Activated CD4-positive, CD25-positive, alpha-beta regulatory T cell treated with anti-CD3 and anti-CD28 coated beads, Interleukin-2, amount 50 U/mL, for 24 hours (primary cell): ENCODE data around the gene DAZL.
A peak's percentile ranks its signal among the peaks of the same experiment; 100 is the strongest.

Experiments
- ATAC-seq, 2 donors: fragments of 150-1000 bp; cut with Tn5 transposase; one replicate each; pipeline ENCODE4 v1.10.0; 2021; ENCODE audit warnings: mild to moderate bottlenecking in 1 of 2, moderate library complexity in 1 of 2

Gene DAZL

DNA sequence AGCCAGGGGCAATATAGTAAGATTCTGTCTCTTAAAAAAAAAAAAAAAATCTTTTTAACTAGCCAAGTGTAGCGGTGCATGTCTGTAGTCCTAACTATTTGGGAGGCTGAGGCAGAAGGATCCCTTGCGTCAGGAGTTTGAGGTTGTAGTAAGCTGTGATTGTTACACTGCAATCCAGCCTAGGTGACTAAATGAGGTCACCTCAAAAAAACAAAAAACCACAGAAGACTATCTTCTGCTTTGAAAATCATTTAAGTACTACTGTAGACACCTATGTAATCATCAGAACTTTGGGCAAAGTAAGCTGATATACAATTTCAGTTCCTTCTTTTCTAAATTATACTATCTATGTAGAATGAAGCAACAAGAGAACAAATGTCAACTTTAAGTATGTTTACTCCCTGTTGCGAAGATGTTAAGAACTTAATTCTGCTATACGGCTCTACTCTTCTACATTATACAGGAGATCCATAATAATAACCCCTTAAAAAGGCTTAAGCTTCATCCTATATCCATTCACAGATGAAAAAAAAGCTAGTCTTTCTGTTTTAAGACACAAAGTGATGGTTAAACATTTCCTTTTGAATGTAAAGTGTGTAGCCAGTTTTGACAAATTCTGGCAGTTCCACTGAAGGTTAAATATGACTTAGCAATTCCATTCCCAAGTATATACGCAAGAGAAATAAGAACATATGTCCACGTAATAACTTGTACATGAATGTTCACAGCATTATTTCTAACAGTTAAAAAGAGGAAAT, 15.2 kb downstream of the DAZL start:
- ATAC-seq = peak; percentile 61 to 87

DNA sequence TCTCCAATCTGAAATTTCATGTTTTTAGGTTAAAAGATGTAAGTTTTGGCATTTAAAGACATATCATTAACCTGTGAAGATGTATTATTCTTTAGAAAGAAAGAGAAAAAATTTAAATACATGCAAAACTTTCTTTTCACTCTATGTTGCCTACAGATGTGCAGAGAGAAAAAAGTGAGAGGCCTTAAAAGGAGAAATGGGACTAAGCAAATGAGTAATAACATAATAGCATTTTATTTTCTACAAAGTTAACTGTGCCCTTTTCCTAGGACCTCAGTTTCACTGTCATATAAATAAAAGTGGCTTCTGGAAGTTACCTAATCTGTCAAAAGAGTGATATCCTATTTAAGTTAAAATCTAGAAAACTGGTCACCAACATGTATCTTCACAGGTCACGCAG, 16.1 kb downstream of the DAZL start:
- no peak for ATAC-seq

- ATAC-seq = no peak
Observed at GRCh38 chr3:16587681-16588060, 17.6 kb downstream of the DAZL start.

- ATAC-seq = peak in 1 of 2 donors; percentile 40
Observed at GRCh38 chr3:16587047-16587680, 18.1 kb downstream of the DAZL start.

DNA sequence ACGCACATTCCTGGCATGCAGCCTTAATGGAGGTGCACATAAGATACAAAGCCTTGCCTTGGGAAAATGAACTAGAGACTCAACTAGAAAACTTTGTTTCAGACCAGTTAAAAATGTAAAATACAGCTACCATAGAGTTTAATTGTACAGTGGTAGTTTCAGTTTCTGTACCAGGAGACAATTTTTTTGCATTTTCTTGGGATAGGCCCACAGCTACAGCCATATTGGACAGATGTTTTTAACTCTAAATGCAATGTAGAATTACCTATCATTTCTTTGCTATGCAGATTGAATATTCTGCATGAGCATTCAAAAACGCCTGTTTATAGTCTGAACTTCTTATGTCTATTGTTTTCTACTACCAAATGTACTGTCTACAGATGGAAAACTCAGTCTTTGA, 20.3 kb downstream of the DAZL start:
- ATAC-seq = no peak

GRCh38 chr3:16583551-16583950, 21.7 kb downstream of the DAZL start:
- no peak for ATAC-seq

DNA sequence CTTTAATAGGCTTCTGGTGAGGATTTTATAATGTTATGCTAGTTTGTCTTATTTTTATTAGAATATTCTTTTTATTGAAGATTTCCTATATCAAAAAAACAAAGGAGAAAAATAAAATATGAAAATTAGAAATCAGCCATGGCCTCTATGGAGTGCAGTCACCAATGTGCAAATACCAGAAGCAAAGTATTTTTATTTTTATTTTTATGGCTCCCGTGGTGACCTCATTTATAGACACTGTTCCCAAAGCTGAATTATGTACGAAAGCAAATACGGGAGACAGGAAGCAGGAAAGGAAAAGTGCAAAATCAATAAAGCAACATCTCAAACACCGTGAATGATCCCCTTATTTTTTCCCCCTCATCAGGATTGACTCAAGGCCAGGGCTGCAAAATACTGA, 35.1 kb downstream of the DAZL start:
- ATAC-seq = no peak

GRCh38 chr3:16568532-16568931, 36.7 kb downstream of the DAZL start:
- no peak for ATAC-seq

DNA sequence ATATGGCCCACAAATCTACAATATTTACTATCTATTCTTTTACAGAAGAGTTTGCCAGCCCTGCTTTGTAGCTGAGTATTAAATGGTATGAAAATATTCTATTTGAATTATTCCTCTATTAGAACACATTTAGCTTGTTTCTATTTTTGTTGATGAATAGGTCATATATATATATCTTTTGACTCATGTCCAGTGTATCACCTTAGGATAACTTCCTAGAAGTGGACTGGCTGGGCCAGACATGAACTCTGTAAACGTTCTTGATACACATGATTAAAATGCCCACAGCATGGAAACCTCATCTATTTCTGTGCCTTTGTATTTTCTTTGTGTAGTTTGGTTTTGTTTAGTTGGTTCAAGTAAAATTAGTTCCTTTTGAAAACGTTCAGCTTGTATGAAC, 37.1 kb downstream of the DAZL start:
- ATAC-seq = no peak

- no peak for ATAC-seq
Observed at GRCh38 chr3:16559653-16560365, 45.4 kb downstream of the DAZL start.

GRCh38 chr3:16554126-16554525, 51.1 kb downstream of the DAZL start:
- no peak for ATAC-seq

GRCh38 chr3:16552757-16553156, 52.5 kb downstream of the DAZL start:
- ATAC-seq = no peak

DNA sequence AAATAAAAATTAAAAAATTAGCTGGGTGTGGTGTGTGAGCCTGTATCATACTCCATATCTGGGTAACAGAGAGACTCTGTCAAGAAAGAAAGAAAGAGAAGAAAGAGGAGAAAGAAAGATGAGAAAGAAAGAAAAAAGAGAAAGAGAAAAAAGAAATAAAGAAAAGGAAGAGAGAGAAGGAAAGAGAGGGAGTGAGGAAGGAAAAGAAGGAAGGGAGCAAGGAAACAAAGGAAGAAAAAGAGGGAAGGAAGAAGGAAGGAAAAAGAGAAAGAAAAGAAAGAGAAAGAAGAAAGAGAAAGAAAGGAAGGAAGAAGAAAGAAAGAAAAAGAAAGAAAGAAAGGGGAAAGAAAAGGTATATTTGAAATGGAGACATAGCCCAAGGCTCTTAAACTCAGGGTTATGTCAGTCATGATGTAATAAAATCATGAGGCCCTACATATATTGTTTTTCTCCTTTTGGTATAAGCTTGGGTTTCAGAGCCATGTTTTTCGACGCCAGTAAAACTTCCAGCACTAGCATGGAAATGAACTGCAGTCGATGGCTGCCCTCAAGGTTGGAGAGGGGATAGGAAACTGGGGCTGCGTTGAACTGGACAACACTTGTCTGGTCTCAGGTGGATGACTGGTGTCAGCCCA, 53.8 kb downstream of the DAZL start:
- peak in 1 of 2 donors; percentile 11 for ATAC-seq

- ATAC-seq = peak; percentile 96
Observed at GRCh38 chr3:16550676-16551341, 54.4 kb downstream of the DAZL start.

DNA sequence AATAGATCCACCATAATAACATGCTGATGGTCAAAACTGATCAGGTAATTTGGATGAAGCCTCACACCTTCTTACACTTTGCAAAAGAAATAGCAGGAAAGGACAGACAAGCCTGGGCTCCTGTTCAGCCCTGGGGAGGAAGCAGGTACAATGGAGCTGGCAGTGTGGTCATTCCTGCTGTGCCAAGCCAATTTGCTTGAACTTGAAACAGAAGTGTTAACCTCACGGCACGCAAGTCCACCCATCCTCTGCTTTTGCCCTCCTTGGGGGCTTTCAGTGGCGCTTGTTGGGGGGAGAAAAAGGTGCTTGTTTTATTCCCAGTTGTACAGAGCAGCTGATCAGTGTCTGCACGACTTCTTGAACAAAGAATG, 54.9 kb downstream of the DAZL start:
- ATAC-seq = no peak

- no peak for ATAC-seq
Observed at GRCh38 chr3:16548721-16549120, 56.5 kb downstream of the DAZL start.

- ATAC-seq = no peak
Observed at GRCh38 chr3:16547561-16548357, 57.5 kb downstream of the DAZL start.

DNA sequence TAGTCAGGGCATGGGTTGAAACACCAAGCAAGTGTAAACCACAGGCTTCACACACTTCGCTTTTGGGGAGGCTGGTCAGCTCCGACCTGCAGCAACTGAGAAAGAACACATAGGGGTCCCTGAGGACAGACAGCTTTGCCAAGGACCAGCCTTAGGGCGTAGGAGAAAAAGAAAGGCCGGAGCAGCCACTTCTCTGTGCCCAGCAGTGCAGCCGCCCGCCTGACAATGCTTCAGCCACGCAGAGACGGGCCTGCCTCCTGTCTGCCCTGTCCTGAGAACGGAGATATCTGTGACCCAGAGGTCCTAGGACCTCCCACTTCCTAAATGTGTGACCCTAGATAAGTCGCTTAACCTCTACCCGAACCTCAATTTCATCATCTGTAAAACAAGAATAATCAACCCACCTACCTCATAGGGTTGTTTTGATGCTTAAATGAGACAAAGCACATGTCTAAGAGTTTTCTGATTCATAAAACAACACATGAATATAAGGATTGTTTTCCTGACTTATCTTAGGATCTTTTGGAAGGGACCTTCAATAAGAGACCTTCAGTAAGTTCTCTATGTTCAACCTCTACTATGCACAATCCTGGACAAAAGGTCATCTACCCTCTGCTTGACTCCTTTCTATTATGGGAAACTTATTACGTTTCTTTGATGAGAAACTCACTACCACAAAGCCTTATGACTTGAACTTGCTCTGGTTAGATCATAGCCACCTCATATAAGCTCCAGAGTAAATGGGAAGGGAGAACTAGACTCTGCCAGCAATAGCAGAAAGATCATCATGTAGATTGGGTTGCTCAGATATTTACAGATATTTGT, 58.8 kb downstream of the DAZL start:
- ATAC-seq = no peak

- no peak for ATAC-seq
Observed at GRCh38 chr3:16545413-16546185, 59.6 kb downstream of the DAZL start.

GRCh38 chr3:16543242-16543864, 61.9 kb downstream of the DAZL start:
- no peak for ATAC-seq
